Measurements from ENCODE around the gene KCNQ1OT1.

Gene KCNQ1OT1

DNA sequence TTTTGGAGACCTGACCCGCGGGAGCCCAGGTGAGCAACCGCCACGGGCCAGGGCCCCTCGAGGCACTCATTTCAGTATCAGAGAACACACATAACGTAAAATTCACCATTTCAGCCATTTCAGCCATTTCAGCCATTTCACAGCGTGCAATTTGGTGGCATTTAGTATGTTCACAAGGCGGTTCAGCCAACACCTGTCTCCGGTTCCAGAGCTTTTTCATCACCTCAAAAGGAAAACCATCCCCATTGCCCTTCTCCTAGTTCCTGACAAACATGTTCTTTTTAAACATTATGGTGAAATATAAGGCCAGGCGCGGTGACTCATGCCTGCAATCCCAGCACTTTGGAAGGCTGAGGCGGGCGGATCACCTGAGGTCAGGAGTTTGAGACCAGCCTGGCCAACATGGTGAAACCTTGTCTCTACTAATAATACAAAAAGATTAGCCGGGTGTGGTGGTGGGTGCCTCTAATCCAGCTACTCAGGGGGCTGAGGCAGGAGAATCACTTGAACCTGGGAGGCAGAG is 135.7 kb downstream of the KCNQ1OT1 start:
- no peak for DNase-seq (ENCODE audit: low read depth)
- no peak overlapping the region for H3K4me3 ChIP-seq (ENCODE audit: low read depth, low read length)
- TF ChIP-seq, protein P1, sequence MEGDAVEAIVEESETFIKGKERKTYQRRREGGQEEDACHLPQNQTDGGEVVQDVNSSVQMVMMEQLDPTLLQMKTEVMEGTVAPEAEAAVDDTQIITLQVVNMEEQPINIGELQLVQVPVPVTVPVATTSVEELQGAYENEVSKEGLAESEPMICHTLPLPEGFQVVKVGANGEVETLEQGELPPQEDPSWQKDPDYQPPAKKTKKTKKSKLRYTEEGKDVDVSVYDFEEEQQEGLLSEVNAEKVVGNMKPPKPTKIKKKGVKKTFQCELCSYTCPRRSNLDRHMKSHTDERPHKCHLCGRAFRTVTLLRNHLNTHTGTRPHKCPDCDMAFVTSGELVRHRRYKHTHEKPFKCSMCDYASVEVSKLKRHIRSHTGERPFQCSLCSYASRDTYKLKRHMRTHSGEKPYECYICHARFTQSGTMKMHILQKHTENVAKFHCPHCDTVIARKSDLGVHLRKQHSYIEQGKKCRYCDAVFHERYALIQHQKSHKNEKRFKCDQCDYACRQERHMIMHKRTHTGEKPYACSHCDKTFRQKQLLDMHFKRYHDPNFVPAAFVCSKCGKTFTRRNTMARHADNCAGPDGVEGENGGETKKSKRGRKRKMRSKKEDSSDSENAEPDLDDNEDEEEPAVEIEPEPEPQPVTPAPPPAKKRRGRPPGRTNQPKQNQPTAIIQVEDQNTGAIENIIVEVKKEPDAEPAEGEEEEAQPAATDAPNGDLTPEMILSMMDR (conservative IDR thresholded peaks at IDR 0.05; ENCODE audit: low read depth, low read length): no peak

DNA sequence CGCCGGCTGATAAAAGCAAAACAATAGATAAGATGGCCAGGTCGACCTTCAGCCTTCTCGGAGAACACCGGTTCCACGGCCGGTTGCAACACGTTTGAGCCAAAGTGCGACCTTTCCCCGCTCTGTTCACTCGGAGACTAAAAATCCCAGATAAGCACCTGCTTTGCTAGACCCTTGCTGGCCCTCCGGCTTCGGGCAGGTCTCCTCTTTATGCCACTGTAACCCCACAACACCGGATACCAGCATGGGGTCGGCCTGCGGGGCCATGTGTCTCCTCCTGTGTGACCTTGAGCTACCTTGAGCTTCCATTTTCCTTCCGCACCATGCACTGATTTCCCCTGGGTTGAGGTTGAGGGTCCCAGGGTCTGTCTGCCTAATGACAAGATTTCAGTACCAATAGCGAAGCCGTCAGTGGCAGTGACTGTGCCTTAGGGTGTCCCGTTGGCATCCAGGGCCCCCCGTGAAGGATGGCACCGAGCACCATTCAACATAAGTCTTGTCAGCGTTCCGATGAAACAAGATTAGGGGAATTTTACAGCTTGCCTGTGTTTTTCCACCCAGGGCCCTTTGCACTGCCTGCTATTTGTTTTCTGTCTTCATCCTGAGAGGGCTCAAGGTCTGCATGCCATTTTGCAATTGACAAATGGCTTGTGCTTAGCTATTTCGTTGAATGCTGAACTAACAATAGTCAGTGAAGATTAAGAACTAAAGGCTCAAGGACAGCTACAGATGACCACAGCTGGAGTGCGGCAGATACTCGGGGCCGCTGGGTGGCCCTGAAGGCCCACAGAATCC is 136.4 kb downstream of the KCNQ1OT1 start:
- no peak for DNase-seq (ENCODE audit: low read depth)
- TF ChIP-seq, protein P1 (conservative IDR thresholded peaks at IDR 0.05; ENCODE audit: low read depth, low read length): no peak
- no peak overlapping the region for H3K4me3 ChIP-seq (ENCODE audit: low read depth, low read length)

DNA sequence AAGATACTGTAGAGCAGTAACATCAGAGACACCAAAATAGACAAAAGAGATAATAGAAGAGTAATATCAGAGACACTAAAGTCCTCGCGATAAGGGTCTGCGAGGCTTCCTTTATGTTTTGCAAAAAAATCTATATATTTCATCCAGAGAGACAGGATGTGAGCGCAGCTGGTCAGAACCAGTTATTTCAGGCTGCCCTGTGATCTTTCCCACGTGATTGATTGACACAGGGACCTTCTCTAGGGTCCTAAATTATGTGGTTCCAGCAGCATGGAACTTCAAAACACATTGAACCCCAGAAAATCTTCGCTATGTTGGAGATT is 136.9 kb downstream of the KCNQ1OT1 start:
- no peak overlapping the region for H3K4me3 ChIP-seq (ENCODE audit: low read depth, low read length)
- TF ChIP-seq, protein P1 (conservative IDR thresholded peaks at IDR 0.05; ENCODE audit: low read depth, low read length): no peak
- no peak for DNase-seq (ENCODE audit: low read depth)

DNA sequence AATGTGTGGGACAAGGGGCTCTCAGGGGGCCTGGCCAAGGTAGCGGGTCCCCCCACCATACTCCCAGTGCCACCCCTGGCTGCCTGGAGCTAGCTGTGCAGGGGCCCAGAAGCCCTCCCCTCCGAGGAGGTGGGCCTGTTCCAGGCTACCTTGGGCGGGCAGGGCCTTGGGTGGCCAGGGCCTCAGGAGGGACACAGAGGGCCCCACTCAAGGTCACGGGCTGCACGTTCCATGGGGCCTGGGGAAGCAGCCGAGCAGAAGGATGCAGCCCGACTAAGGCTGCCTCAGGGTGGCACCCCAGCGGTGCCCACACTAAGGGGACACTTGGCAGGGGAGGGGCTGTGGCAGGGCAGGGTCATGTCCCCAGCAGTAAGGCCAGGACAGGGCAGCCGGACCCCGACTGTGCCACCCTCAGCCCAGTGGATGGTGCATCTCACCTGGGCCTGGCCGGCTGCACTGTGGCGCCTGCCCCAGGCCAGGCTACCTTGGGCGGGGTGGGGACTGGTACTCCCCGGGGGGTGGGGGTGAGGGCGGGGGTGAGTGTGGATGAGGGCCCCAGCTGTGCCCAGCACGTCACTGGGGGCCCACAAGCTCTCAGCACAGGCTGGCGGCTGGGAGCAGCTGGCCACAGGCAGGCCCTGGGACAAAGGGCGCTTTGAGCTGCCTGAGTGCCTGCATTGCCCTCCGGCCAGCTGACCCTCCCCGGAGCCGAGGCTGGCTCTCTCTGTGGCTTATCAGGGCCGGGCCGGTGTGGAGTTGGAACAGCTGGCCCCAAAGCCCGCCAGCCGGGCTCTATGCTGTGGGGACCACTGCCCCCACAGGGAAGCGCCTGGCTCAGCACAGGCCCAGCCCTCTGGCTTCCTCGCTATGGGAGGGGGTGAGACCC is 137.9 kb downstream of the KCNQ1OT1 start:
- TF ChIP-seq, protein P1 (conservative IDR thresholded peaks at IDR 0.05; ENCODE audit: low read depth, low read length): no peak
- no peak overlapping the region for H3K4me3 ChIP-seq (ENCODE audit: low read depth, low read length)
- DNase-seq (ENCODE audit: low read depth): no peak

DNA sequence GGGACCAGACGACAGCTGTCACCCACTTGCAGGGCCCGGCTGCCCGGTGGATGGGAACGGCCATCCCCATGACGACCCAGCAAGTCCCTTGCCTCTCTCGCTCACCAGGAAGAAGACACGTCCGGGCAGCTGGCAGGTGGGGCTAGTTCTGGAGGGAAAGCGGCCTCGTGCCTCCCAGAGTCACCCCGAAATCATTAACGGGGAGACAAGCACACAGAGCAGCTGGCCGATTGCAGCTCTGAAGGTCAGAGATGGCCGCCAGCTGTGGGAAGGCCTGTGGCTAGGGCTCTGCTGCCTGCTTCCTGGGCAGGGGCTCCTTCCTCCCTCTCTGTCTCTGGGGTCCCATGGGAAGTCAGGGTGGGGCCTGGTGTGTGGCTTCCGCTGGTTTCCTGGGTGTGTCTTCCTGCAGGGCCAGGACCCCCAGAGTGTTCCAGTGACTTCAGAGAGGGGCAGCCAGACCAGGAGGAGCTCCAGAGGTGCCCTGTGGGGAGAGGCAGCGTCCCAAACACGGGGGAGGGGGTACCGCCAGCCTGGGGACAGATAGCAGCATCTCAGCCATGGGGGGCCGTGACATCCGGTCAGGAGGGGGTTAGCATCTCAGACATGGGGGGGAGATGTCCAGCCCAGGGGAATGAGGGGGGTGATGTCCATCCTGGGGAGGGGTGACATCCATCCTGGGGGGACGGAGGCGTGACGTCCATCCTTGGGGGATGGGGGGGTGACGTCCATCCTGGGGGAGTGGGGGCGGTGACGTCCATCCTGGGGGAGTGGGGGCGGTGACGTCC is 140.1 kb downstream of the KCNQ1OT1 start:
- TF ChIP-seq, protein P1 (conservative IDR thresholded peaks at IDR 0.05; ENCODE audit: low read depth, low read length): no peak
- H3K4me3 ChIP-seq (ENCODE audit: low read depth, low read length): no peak overlapping the region

DNA sequence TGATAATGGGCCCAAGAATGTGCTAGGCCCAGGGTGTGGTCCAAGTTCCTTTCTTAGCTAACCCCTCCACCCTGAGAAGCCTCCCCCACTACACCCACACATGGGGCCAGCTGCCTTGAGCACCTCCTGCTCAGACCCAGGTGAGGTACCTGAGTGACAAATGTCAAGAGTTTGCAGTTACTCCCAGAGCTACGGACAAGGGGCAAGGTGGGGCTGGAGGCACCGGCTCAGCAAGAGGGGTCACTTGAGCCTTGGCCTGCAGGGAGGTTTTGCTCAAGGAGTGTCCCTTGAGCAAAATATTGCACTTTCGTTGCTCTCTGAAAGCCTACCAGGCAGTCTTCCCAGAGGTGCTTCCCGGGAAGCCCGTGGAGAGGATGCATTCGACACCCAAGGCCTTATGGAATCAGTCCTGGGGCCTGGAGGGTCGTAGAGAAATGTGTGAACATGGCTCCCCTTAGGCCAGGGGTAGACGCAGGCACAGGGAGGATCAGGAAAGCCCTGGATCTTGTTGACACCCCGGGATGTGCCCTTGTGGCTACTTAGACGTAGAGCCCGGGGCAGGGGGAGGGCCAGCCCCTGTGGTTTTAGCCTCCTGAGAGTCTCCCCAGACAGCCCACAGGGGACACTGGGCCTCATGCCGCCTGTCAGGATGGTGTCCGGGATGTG is 140.8 kb downstream of the KCNQ1OT1 start:
- no peak overlapping the region for H3K4me3 ChIP-seq (ENCODE audit: low read depth, low read length)
- TF ChIP-seq, protein P1 (conservative IDR thresholded peaks at IDR 0.05; ENCODE audit: low read depth, low read length): no peak
- DNase-seq (ENCODE audit: low read depth): no peak

More for the DNA sequence above, 140.1 kb downstream of the KCNQ1OT1 start:
- no peak for DNase-seq (ENCODE audit: low read depth)
